ENCODE data around the gene RABAC1.
"Not testable (repeated sequence)": the region's sequence is repeated elsewhere in the genome, so short reads cannot be mapped to it uniquely, and the experiment has no call there.

Gene RABAC1

DNA sequence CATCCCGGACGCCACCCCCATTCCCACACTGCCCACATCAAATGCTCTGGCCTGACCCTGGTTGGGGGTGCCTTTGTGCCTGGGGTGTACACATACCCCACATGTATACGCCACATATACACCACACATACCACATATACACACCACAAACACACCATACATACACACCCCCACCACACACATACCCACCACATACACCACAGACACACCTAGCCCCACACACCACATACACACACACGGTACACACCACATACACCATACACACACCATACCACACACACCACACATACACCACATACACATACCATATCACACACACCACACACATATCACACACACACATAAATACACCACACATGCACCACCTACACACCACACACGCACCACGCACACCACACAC, 41.0 kb downstream of the RABAC1 start:
- DNase-seq (ENCODE audit: low read depth), result no peak
- no peak overlapping the region for H3K4me3 ChIP-seq (ENCODE audit: low read depth, low read length)
- TF ChIP-seq, protein P1, sequence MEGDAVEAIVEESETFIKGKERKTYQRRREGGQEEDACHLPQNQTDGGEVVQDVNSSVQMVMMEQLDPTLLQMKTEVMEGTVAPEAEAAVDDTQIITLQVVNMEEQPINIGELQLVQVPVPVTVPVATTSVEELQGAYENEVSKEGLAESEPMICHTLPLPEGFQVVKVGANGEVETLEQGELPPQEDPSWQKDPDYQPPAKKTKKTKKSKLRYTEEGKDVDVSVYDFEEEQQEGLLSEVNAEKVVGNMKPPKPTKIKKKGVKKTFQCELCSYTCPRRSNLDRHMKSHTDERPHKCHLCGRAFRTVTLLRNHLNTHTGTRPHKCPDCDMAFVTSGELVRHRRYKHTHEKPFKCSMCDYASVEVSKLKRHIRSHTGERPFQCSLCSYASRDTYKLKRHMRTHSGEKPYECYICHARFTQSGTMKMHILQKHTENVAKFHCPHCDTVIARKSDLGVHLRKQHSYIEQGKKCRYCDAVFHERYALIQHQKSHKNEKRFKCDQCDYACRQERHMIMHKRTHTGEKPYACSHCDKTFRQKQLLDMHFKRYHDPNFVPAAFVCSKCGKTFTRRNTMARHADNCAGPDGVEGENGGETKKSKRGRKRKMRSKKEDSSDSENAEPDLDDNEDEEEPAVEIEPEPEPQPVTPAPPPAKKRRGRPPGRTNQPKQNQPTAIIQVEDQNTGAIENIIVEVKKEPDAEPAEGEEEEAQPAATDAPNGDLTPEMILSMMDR (IDR thresholded peaks at IDR 0.05; ENCODE audit: control insufficient read depth, extremely low read depth, insufficient read depth), result no peak

DNA sequence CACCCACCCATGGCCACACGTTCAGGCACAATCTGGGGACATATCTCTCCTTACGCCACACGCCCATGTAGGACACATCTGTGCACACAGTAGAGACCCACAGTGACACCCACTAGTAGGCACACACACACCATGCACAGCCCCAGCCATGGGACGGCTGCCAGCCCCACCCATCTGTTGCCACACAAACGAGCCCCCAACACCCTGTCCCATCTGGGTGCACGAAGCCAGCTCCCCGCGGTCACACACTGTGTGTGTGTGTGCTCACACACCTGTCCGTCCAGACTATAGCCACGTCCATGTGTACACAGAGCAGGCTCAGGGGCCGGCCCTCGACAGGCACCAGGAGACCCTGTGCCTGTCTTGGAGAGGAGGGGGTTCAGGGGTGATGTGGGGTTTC, 41.4 kb downstream of the RABAC1 start:
- DNase-seq (ENCODE audit: low read depth), result no peak
- H3K4me3 ChIP-seq (ENCODE audit: low read depth, low read length), result no peak overlapping the region
- TF ChIP-seq, protein P1 (IDR thresholded peaks at IDR 0.05; ENCODE audit: control insufficient read depth, extremely low read depth, insufficient read depth), result no peak

DNA sequence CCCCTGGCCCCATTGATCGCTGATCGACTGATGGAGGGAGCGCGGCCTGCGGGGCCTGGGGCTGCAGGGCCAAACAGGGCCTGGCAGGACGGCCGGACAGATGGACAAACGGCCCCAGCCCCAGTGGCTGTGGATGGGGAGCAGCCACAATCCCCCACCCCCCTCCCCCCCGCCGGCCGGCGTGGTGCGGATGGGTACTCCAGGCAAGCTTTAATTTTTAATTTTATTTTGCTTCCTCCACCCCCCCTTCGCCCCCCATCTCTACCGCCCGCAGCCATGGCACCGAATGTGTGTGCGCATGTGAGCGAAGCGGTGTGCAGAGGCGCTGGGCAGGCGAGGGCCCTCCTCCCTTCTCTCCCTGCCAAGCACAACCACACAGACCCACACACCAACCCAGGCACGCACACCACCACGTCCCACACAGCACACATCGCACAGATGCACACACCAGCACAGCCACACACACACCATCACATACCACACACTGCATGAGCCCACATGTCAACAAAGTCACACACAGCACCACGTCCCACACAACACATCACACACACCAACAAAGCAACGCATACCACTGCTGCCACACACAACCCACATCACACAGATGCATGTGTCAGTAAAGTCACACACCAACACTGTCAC, 43.2 kb downstream of the RABAC1 start:
- H3K4me3 ChIP-seq (ENCODE audit: low read depth, low read length), result no peak overlapping the region
- no peak for DNase-seq (ENCODE audit: low read depth)
- TF ChIP-seq, protein P1 (IDR thresholded peaks at IDR 0.05; ENCODE audit: control insufficient read depth, extremely low read depth, insufficient read depth), result no peak

DNA sequence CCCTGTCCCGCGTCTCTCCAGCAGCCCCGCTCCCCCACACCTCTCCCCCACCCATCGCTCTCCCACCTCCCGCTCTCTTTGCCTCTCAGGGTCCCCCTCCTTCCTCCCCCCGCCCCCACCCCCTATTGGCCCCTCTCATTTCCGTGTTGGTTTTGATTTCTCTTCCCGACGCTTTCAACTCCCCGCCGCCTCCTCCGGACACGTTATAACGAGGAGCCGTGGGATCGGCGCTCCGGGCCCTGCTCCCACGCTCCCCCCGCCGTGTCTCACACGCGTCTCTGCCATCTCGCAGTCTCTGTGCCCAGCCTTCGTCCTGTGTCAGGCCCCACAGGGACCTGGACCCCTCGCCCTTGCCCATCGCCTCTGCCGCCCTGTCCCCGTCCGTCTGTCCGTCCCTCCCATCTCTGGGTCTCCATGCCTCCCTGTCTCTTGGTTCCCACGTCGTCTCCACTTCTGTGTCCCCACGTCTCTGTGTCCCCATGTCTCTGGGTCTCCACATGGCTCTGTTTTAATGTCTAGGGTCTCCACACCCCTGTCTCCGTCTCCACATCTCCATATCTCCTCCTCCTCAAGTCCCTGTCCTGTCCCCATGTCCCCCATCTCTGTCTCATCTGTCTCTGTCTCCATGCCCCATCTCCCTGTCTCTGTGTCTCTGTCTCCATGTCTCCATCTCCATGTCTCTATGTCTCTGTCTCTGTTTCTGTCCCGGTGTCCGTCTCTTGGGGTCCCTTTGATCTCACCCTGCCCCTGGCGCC, 43.9 kb downstream of the RABAC1 start:
- TF ChIP-seq, protein P1 (IDR thresholded peaks at IDR 0.05; ENCODE audit: control insufficient read depth, extremely low read depth, insufficient read depth), result no peak
- H3K4me3 ChIP-seq (ENCODE audit: low read depth, low read length), result no peak overlapping the region
- DNase-seq (ENCODE audit: low read depth), result no peak

DNA sequence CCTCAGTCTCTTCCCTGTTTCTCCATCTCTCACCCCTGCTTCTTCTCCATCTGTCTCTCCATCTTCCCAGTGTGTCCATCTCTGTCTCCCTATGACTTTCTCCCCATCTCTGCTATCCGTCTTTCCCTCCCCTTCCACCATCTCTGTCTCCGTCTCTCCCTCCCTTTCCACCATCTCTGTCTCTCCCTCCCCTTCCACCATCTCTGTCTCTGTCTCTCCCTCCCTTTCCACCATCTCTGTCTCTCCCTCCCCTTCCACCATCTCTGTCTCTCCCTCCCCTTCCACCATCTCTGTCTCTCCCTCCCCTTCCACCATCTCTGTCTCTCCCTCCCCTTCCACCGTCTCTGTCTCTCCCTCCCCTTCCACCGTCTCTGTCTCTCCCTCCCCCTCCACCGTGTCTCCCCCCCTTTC, 44.7 kb downstream of the RABAC1 start:
- DNase-seq (ENCODE audit: low read depth); H3K4me3 ChIP-seq (ENCODE audit: low read depth, low read length): not testable (repeated sequence)

DNA sequence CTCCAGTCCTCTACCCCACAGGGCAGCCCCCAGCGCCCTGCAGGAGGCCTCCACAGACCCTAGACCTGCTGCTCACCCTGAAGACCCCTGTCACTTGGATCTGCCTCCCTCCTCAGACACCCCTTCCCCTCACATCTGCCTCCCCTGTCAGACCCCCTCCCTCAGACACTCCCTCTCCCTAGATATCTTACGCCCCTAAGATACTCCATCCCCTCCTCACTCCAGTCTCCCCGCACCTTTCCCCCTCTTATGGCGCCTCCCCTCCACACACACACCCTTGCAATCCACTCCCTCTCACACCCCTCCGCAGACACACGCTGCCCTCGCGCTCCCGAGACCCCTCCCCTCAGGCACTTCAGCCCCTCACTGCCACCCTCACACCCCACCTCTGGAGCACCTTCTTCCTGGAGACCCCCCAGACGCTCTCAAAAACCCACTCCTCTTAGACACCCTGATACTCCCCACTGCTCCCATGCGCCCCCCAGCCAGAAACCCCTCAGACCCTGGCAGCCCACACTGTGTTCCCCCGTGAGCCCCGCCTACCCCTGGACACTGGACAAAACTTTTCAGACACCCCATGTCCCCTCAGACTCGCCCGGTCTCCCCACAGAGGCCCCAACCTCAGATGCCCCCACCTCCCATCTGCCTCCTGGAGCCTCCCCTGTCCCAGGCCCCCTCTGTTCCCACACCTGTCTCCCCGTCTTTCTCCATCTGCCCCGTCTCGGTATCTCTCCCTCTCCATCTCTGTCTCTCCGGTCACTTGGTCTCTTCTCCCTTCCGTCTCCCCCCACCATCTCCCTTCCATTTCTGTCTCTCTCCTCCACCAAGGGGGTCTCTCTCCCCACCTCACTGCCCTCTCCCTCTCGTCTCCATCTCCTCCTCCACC, 45.3 kb downstream of the RABAC1 start:
- DNase-seq (ENCODE audit: low read depth), result no peak
- TF ChIP-seq, protein P1 (IDR thresholded peaks at IDR 0.05; ENCODE audit: control insufficient read depth, extremely low read depth, insufficient read depth), result no peak
- H3K4me3 ChIP-seq (ENCODE audit: low read depth, low read length), result no peak overlapping the region

Measured in LNCaP clone FGC (cell line).